ENCODE data around the gene LAD1.

GRCh38 chr1:201332616-201333335 is 66.3 kb downstream of the LAD1 start:
- no peak for TF ChIP-seq CTCF (IDR thresholded peaks at IDR 0.05; ENCODE audit: insufficient read depth, low read depth, low read length)
- no peak for TF ChIP-seq EZH2 (IDR thresholded peaks at IDR 0.05; ENCODE audit: insufficient read depth, low read length)

Data from astrocyte (in vitro differentiated cells and primary cell).